Endothelial cell of umbilical vein (primary cell): Measurements from ENCODE around the gene RBP4. TPM values are rescaled to one million over a fixed set of nuclear protein-coding genes. Genes with fewer than 3 reads are reported as not detected.

ENCODE experiments used
- BruUV-seq: library from RNA; stranded (reverse); fragments of 400-500 nt; replicated peaks from 2 replicates; lab custom pipeline; 2021; lab: Mats Ljungman, UMichigan
- CTCF ChIA-PET: fragments of 300-600, 350-600 bp; sonication (Branson Sonifier 250); formaldehyde crosslinking; loops from one replicate; lab custom pipeline; 2021; ENCODE audit warnings: antibody characterized with exemption, inconsistent platforms; lab: Charles Lee
- POLR2A ChIA-PET: fragments of 300-600, 350-600 bp; sonication (Branson Sonifier 250); formaldehyde crosslinking; loops from one replicate; lab custom pipeline; 2021; ENCODE audit warnings: antibody characterized with exemption, inconsistent platforms; lab: Charles Lee
- DNase-seq: peaks from one replicate; pipeline ENCODE4 v3.0.0-alpha.2; 2011; ENCODE audit warnings: low read depth, low spot score
- FAIRE-seq: peaks from 2 replicates; lab custom pipeline; 2011; peaks lifted over from hg19 to GRCh38; lab: Jason Lieb, UNC
- H2AFZ ChIP-seq: 2 replicates; pipeline ENCODE4 v1.6.0; 2012; ENCODE audit warnings: low read depth, low read length, control low read depth, inconsistent platforms
- H3K27ac ChIP-seq: 2 replicates; pipeline ENCODE4 v1.5.1; 2011; ENCODE audit warnings: low read depth, mild to moderate bottlenecking, control low read depth, low read length, moderate library complexity; ENCODE audit not compliant: insufficient read depth
- H3K27me3 ChIP-seq, 2 experiments: 2 replicates each; pipeline versions ENCODE4 v1.6.0 to v1.6.1; 2011; ENCODE audit warnings: low read length in 2 of 2, mixed read lengths in 1 of 2; ENCODE audit not compliant: control insufficient read depth in 2 of 2, insufficient read depth in 2 of 2
- H3K36me3 ChIP-seq, 2 experiments: 2 replicates in 1 of 2; 3 replicates in 1 of 2; pipeline ENCODE4 v1.5.1; 2011; ENCODE audit warnings: low read length in 2 of 2, mild to moderate bottlenecking in 1 of 2, moderate library complexity in 1 of 2; ENCODE audit not compliant: control insufficient read depth in 2 of 2, insufficient read depth in 2 of 2; ENCODE audit errors: extremely low read depth in 1 of 2
- H3K4me1 ChIP-seq: 3 replicates; pipeline ENCODE4 v1.5.1; 2011; ENCODE audit warnings: mild to moderate bottlenecking, low read length; ENCODE audit not compliant: control insufficient read depth, insufficient read depth; ENCODE audit errors: extremely low read depth
- H3K4me2 ChIP-seq: 2 replicates; pipeline ENCODE4 v1.6.1; 2011; ENCODE audit warnings: low read length, control low read depth, mixed read lengths; ENCODE audit not compliant: insufficient read depth
- H3K4me3 ChIP-seq, 3 experiments: fragments of 200-600 bp in 1 of 3; sonication (generic), shearing (Covaris generic) in 1 of 3; replicated peaks in 1 of 3; 2 replicates each; pipeline ENCODE4 v1.5.1; 2011 to 2016; ENCODE audit warnings: control low read depth in 3 of 3, low read length in 3 of 3, mild to moderate bottlenecking in 2 of 3, inconsistent platforms in 1 of 3, low read depth in 1 of 3, moderate library complexity in 1 of 3; ENCODE audit not compliant: insufficient read depth in 1 of 3
- H3K79me2 ChIP-seq: 2 replicates; pipeline ENCODE4 v1.6.0; 2012; ENCODE audit warnings: low read length, inconsistent platforms; ENCODE audit not compliant: control insufficient read depth, insufficient read depth
- H3K9ac ChIP-seq: replicated peaks from 2 replicates; pipeline ENCODE3; 2011; ENCODE audit warnings: low read length, control low read depth; ENCODE audit not compliant: insufficient read depth; ENCODE audit errors: extremely low read depth
- H3K9me1 ChIP-seq: replicated peaks from 3 replicates; pipeline ENCODE4 v1.6.0; 2011; ENCODE audit warnings: mild to moderate bottlenecking, low read length; ENCODE audit not compliant: control insufficient read depth, insufficient read depth; ENCODE audit errors: extremely low read depth
- H3K9me3 ChIP-seq: replicated peaks from 2 replicates; pipeline ENCODE4 v1.5.1; 2012; ENCODE audit warnings: low read length, inconsistent platforms; ENCODE audit not compliant: control insufficient read depth, insufficient read depth
- H4K20me1 ChIP-seq: replicated peaks from 2 replicates; pipeline ENCODE3; 2011; ENCODE audit warnings: mild to moderate bottlenecking, low read length; ENCODE audit not compliant: control insufficient read depth, insufficient read depth; ENCODE audit errors: extremely low read depth
- CTCF ChIP-seq, 2 donors: IDR thresholded peaks; 1 replicate in 1 of 2; 2 replicates in 1 of 2; pipeline ENCODE4 v1.5.1; 2011; ENCODE audit warnings: low read length in 2 of 2, mild to moderate bottlenecking in 2 of 2, moderate library complexity in 2 of 2, control low read depth in 1 of 2, inconsistent platforms in 1 of 2, low read depth in 1 of 2; ENCODE audit not compliant: insufficient read depth in 1 of 2; ENCODE audit errors: extremely low read depth in 1 of 2
- EZH2 ChIP-seq: IDR thresholded peaks from 2 replicates; pipeline ENCODE4 v1.6.1; 2012; ENCODE audit warnings: borderline replicate concordance, low read depth, mild to moderate bottlenecking, moderate library complexity, low read length, inconsistent platforms; ENCODE audit not compliant: severe bottlenecking
- FOS ChIP-seq: IDR thresholded peaks from 2 replicates; pipeline ENCODE4 v1.6.1; 2011; ENCODE audit warnings: mild to moderate bottlenecking, low read length, moderate library complexity, borderline replicate concordance; ENCODE audit not compliant: insufficient read depth
- GATA2 ChIP-seq: IDR thresholded peaks from 2 replicates; pipeline ENCODE4 v1.7.0; 2011; ENCODE audit warnings: low read depth, mild to moderate bottlenecking, moderate library complexity, mixed read lengths, low read length; ENCODE audit not compliant: insufficient read length, insufficient read depth
- JUN ChIP-seq: IDR thresholded peaks from 2 replicates; pipeline ENCODE4 v1.6.1; 2011; ENCODE audit warnings: borderline replicate concordance, low read depth; ENCODE audit not compliant: insufficient read length, insufficient read depth
- MAX ChIP-seq: IDR thresholded peaks from 2 replicates; pipeline ENCODE4 v1.6.1; 2011; ENCODE audit not compliant: insufficient read depth, insufficient read length
- MYC ChIP-seq: IDR thresholded peaks from one replicate; pipeline ENCODE4 v1.6.1; 2011; ENCODE audit warnings: mild to moderate bottlenecking, low read depth, low read length
- POLR2A ChIP-seq: IDR thresholded peaks from 2 replicates; pipeline ENCODE4 v1.6.1; 2012; ENCODE audit warnings: low read depth, mild to moderate bottlenecking, control low read depth, low read length
- POLR2AphosphoS5 ChIP-seq: IDR thresholded peaks from 2 replicates; pipeline ENCODE4 v1.6.1; 2012; ENCODE audit warnings: low read depth, mild to moderate bottlenecking, control low read depth, low read length, moderate library complexity; ENCODE audit not compliant: insufficient read depth
- dilution Hi-C: fragments of 300-500 bp; cut with MboI; formaldehyde crosslinking; loops from one replicate; pipeline ENCODE4 v1.15.0; 2019; ENCODE audit warnings: low sequenced_read_pairs; ENCODE audit not compliant: extremely low pct_ligation_motif_present
- intact Hi-C: fragments of 100-400 bp; cut with micrococcal nuclease; formaldehyde crosslinking; loops from one replicate; pipeline ENCODE4 v1.10.0; 2022
- polyA plus RNA-seq, 4 experiments: library from polyadenylated mRNA; depleted of rRNA in 3 of 4; stranded (reverse) in 3 of 4; unstranded in 1 of 4; fragments of >200 nt; gene quantifications; 2 replicates each; pipeline versions ENCODE4 v1.2.1 to v1.2.3, GENCODE V29; 2011 to 2012; ENCODE audit warnings: missing spikeins in 1 of 4
- total RNA-seq: library from RNA; stranded (reverse); gene quantifications from 2 replicates; pipeline ENCODE4 v1.2.3, GENCODE V29; 2021

The RBP4 gene
- total and polyA plus RNA-seq, 2 donors (not counting 3 experiments of a cell fraction or from before 2014, with no cell fraction given), result not detected

- H3K36me3 ChIP-seq, result no peaks in the 10 kb centered on the region
- TF ChIP-seq EZH2 (no peak), POLR2A (no peak), MYC (no peak), JUN (no peak), CTCF (IDR thresholded peaks at IDR 0.05; ENCODE audit: extremely low read depth in 1 of 2, insufficient read depth in 1 of 2, low read depth in 1 of 2, low read length in 2 of 2) (no peak), POLR2AphosphoS5 (no peak), FOS (no peak), GATA2 (no peak), MAX (no peak)
- peaks cover 5% of the 10 kb centered on the region for H3K4me1 ChIP-seq
- intact Hi-C loops (no loop called here), dilution Hi-C loops (no loop called here)
- ChIA-PET POLR2A (no interaction called here), CTCF (interaction anchor here (0.6 to 3.4 kb wide), 20 partner anchors 8 to 316 kb away, joined by 3 to 36 read pairs (median 4); no protein-coding TSS in a partner anchor)
- H3K4me3 ChIP-seq, result peak overlapping the region in 1 of 3 experiments; percentile 7
- no peaks in the 10 kb centered on the region for H4K20me1 ChIP-seq
- H3K9me3 ChIP-seq, result no peaks in the 10 kb centered on the region
- peak overlapping the region; percentile 78 for H3K4me2 ChIP-seq
- H3K27me3 ChIP-seq, result no peaks in the 10 kb centered on the region
- no peak overlapping the region for H3K9ac ChIP-seq
- no peaks in the 10 kb centered on the region for H3K79me2 ChIP-seq
- H2AFZ ChIP-seq, result peak overlapping the region; percentile 65
- no TSS peak for BruUV-seq
- DNase-seq, result peak; percentile 53
- no peaks in the 10 kb centered on the region for H3K9me1 ChIP-seq
- peak; percentile 92 for FAIRE-seq
- H3K27ac ChIP-seq, result no peak overlapping the region
Observed at GRCh38 chr10:93542358-93542791, 58.7 kb downstream of the RBP4 start.

Other genes starting within 250 kb of the RBP4 start
- gene MYOF, start 118.9 kb downstream of the RBP4 start, total RNA-seq, result 342 and 379 TPM in 2 replicates
- gene MYOF, start 118.9 kb downstream of the RBP4 start, polyA plus RNA-seq, result 66.6 and 98.4 TPM in 2 replicates
- gene CEP55, start 104.6 kb downstream of the RBP4 start, total RNA-seq, result 58.9 and 63.0 TPM in 2 replicates
- 13.8 and 17.4 TPM in 2 replicates for gene CEP55, start 104.6 kb downstream of the RBP4 start, polyA plus RNA-seq
- gene FFAR4, start 34.6 kb downstream of the RBP4 start, total RNA-seq, result not detected in 2 replicates
- gene FFAR4, start 34.6 kb downstream of the RBP4 start, polyA plus RNA-seq, result not detected in 2 replicates
- gene PDE6C, start 11.3 kb upstream of the RBP4 start, total RNA-seq, result not detected in 2 replicates
- gene PDE6C, start 11.3 kb upstream of the RBP4 start, polyA plus RNA-seq, result not detected in 2 replicates
- gene FRA10AC1, start 101.4 kb upstream of the RBP4 start, total RNA-seq, result 17.2 and 24.4 TPM in 2 replicates
- 3.0 and 4.0 TPM in 2 replicates for gene FRA10AC1, start 101.4 kb upstream of the RBP4 start, polyA plus RNA-seq
- not detected in 2 replicates for gene LGI1, start 156.7 kb upstream of the RBP4 start, total RNA-seq
- gene LGI1, start 156.7 kb upstream of the RBP4 start, polyA plus RNA-seq, result not detected in 2 replicates